Fibroblast of skin of left biceps (primary cell): ENCODE results near the gene ANGEL1.

ENCODE experiments used
- DNase-seq, 2 experiments: peaks; one replicate each; pipeline ENCODE4 v3.0.0-alpha.2; 2013; ENCODE audit warnings: low read depth in 2 of 2

Gene ANGEL1

DNA sequence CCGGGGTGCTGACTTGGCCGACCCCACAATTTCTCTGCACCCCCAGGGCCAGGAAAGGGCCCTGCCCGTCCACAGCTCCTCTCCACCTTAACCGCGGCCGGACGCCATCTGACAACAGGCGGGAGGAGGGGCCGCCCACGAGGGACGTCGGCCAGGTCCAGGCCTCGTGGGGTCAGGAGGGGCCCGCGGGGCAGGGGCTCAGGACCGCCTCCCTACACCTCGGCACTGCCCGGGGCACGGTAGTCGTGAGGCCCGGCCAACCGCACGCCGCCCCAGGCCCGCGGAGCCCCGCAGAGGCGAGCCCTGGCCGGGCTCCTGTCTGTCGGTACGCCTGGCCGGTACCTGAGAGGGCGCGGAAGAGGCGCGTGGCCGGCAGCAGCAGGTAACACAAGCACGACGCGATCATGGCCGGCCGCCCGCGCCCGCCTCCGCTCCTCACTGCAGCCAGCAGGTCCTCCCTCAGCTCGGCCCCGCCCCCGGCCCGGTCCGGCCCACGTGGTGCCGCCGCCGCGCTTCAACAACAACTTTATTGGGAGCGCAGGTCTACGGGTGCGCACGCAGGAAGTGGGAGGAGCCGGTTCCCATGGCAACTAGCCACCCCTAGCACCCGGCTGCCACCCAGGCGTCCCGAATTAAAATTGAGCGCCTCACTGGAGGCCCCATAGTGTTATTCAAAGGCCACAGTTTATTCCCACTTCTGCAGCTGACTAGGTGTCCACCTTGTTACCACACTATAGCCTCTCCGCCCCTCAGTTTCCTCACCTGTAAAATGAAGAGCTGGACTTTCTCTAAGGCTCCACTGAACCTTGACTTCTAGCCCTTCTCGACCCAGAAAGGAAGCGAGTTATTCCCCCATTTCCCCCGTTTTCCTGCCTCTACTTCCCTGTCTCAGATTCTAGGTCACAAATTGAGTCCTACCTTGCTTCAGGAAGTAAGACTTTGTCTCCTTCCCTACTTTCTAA is at the start of gene ANGEL1:
TSS of gene ANGEL1 (minus strand) at position 461 of the 962 bp plus-strand sequence. CDS start at position 406, 55 bp downstream.
- peak; percentile 82 to 83 for DNase-seq

DNA sequence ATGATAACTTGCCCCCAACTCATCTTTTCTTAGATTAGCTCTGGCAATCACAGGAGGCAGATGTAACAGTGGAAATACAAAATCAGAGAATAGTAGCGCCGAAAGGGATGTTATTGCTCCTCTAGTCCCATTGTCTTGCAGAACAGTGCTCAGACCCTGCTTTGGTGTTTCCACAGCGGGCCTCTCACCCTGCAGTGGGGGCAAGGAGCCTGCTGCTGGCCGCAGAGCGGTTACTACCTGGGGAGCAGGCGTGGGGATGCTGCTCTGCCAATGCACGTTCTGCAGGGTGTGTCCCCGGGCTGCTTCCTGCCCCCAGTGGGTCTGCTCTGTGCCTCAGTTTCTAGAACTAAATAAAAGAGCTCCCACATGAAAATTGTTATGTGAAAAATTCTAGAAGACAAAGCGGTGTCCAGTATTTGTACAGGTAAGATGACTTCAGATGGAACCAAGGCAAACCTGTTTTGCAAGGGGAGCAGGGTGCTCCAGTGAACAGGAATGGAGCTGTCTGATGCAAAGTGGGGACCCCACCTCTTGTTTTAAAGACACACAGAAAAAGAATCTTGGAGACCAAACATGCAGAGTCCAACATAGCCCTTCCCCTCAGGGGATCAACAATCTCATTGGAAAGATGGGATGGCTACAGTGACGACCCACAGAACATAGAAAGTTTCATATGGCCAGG is 49.0 kb upstream of the ANGEL1 start:
- no peak for DNase-seq

DNA sequence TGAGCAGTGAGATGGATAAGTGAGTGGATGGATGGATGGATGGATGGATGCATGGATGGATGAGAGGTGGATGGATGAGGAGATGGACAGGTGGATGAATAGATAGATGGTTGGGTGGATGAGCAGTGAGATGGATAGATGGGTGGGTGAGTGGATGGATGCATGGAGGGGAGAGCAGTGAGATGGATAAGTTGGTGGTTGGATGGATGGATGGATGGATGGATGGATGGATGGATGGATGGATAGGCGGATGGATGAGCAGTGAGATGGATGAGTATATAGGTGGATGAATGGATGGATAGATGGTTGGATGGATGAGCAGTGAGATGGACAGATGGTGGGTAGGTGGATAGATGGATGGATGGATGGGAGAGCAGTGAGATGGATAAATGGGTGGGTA is 44.1 kb upstream of the ANGEL1 start:
- no peak for DNase-seq

GRCh38 chr14:76855066-76855465 is 42.4 kb upstream of the ANGEL1 start:
- no peak for DNase-seq

- DNase-seq = no peak
Measured at GRCh38 chr14:76848879-76849278, 36.2 kb upstream of the ANGEL1 start.

GRCh38 chr14:76846331-76847047 is 33.8 kb upstream of the ANGEL1 start:
- DNase-seq = no peak

DNA sequence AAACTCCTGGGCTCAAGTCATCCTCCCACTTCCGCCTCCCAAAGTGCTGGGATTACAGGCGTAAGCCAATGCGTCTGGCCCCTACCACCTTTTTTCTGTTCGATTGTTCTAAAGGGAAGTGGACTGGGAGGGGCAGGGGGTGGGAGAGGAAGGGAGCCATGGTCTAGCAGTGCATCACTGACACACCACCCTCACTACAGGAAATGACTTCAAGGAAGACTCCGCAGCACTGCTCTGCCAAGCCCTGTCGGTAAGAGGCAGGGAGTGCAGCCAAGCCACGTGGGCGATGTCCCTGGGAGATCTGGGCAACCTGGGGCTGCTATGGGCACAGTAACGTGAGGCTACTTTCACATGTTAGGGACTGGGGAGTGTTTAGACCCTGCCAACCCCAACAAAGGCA is 31.5 kb upstream of the ANGEL1 start:
- no peak for DNase-seq

DNA sequence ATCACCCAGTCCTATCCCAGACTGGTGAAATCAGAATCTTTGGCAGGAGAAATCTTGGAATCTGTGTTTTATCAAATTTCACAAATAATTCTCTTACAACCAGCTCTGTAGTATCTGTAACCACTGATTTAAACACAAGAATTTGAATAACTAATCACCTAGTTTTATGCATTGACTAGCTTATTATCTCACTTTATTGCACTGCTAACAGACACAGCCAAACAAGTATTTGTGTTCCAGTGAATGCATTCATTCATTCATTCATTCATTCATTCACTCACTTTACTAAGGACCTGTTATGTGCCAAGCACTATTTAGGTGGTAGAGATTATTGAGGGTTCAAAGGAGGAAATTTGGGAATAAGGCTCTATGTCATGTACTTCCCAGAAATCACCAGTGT is 29.7 kb upstream of the ANGEL1 start:
- no peak for DNase-seq

- no peak for DNase-seq
Measured at GRCh38 chr14:76837524-76837923, 24.8 kb upstream of the ANGEL1 start.

- DNase-seq = no peak
Measured at GRCh38 chr14:76836029-76836630, 23.4 kb upstream of the ANGEL1 start.

- DNase-seq = no peak
Measured at GRCh38 chr14:76834241-76834661, 21.6 kb upstream of the ANGEL1 start.

DNA sequence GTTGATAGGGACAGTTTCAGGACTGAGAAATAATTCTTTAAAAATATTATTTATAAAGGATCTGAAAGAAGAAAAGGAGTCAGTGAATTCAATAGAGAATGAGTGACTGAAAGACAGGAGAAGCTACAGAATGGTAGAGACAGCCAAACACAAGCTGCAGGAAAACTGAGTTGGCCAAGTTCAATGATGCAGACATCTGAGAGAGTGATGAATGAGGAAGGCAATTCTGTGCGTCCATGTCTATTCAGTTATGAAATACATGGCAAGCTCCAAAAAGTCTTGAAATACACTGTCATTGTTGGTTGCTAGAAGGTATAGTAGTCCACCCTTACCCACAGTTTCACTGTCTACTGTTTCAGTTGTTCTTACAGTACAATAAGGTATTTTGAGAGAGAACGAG is 20.3 kb upstream of the ANGEL1 start:
- no peak for DNase-seq

- no peak for DNase-seq
Measured at GRCh38 chr14:76832503-76832988, 19.9 kb upstream of the ANGEL1 start.

DNA sequence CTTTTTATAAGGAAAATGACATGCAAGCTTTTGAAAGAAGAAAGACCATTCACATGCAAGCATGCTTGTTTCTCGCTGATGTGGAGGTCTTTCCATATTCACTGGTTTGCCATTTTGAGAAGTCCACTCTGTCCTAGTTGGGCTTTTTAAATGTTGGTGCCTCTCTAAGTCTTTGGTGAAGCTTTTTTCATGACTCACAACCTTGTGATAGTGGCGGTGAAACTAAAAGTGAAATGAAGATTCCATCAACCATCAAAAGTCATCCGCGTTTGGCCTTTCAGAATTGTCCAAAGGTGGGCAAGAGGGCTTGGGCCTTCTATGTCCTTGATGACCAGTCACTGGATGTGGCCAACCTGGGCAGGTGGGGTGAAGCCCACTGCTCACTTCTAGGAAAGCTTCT is 17.9 kb upstream of the ANGEL1 start:
- no peak for DNase-seq

- DNase-seq = no peak
Measured at GRCh38 chr14:76829650-76830421, 17.2 kb upstream of the ANGEL1 start.

- DNase-seq = no peak
Measured at GRCh38 chr14:76829013-76829365, 16.3 kb upstream of the ANGEL1 start.

DNA sequence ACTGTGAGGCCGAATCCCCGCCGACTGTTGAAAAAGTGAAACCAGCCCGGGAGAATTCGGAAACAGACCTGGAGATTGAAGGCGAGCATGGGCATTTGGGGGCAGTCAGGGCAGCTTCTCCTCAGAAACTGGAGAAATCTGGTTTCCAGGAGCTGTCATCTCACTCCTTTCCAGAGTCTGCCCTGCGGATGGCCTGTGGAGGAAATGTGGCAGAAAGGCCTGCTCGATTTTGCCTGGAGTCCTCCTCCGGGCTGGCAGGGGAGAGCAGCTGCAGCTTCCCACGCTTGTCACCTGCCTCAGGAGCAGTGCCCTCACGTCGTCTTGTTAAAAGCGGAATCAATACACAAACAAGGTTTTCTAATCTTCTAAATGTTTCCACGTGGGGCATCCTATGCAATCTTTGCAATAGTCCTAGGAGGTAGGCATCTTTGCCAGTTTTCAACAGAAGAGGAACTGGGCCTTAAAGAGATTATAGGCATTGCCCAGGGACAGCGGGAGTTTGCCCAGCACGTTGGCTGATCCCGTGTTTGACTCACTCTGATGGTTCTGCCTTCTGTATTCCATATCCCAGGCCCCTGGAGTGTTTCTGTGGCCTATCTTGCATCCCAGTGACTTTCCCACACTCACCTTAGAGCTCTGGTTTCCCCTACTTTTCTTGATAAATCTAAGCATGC is 15.8 kb upstream of the ANGEL1 start:
- no peak for DNase-seq

- DNase-seq = no peak
Measured at GRCh38 chr14:76827696-76828296, 15.1 kb upstream of the ANGEL1 start.

- DNase-seq = no peak
Measured at GRCh38 chr14:76826122-76826521, 13.4 kb upstream of the ANGEL1 start, which contains the start of gene LRRC74A. LRRC74A (plus strand) TSS chr14:76826408; CDS start chr14:76826698, 290 bp downstream.

- DNase-seq = no peak
Measured at GRCh38 chr14:76820700-76821099, 8.0 kb upstream of the ANGEL1 start.
